Peyer's patch (tissue), 4 donors: ENCODE data around the gene NFKBIB.

Experiments
- POLR2A ChIP-seq, 2 donors: fragments of 450-650 bp; IDR thresholded peaks; one replicate each; pipeline ENCODE4 v1.5.1; 2017; ENCODE audit warnings: antibody characterized with exemption in 2 of 2, mild to moderate bottlenecking in 2 of 2, moderate library complexity in 2 of 2
- TF ChIP-seq, protein P1 (sequence below), 6 experiments: fragments of 450-650 bp in 4 of 6; fragments of 200-600 bp in 2 of 6; sonication (generic) in 1 of 6; IDR thresholded peaks; one replicate each; pipeline ENCODE4 v1.5.1; 2017 to 2019; ENCODE audit warnings: antibody characterized with exemption in 6 of 6, mild to moderate bottlenecking in 3 of 6, moderate library complexity in 1 of 6

DNA sequence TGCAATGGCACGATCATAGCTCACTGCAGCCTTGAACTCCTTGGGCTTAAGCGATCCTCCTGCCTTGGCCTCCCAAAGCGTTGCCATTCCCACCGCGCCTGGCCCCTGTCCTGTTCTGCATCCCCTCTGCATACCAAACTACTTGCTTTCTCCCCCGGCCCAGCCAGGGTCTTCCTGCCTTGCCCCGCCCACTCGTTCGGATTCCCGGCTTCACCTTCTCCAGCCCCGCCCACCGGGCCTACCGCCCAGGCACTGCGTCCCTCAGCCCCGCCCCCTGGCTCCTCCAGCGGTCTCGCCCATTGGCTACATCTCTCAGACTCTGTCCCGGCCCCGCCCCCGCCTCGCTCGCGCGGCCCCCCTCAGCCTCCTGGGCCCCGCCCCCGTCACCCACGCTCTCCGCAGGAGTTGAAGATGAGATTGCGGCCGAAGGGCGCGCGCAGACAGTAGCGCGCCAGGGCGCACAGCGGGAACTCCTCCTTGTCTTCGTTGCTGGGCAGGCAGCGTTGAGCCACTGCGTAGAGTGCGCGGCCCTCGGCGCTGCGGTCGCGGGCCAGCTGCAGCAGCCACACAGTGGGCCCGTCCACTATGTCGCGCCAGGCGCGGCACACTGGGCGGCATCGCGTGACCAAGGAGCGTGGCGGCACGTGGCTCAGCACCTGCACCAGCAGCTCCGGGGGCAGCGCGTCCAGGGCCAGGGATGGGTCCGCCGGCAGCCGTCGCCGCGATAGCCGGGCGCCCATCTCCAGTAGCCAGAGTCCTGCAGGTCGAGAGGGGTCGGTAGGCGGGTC is 50.0 kb downstream of the NFKBIB start:
- TF ChIP-seq, protein P1, sequence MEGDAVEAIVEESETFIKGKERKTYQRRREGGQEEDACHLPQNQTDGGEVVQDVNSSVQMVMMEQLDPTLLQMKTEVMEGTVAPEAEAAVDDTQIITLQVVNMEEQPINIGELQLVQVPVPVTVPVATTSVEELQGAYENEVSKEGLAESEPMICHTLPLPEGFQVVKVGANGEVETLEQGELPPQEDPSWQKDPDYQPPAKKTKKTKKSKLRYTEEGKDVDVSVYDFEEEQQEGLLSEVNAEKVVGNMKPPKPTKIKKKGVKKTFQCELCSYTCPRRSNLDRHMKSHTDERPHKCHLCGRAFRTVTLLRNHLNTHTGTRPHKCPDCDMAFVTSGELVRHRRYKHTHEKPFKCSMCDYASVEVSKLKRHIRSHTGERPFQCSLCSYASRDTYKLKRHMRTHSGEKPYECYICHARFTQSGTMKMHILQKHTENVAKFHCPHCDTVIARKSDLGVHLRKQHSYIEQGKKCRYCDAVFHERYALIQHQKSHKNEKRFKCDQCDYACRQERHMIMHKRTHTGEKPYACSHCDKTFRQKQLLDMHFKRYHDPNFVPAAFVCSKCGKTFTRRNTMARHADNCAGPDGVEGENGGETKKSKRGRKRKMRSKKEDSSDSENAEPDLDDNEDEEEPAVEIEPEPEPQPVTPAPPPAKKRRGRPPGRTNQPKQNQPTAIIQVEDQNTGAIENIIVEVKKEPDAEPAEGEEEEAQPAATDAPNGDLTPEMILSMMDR (IDR thresholded peaks at IDR 0.05), result no peak
- no peak for TF ChIP-seq POLR2A (IDR thresholded peaks at IDR 0.05)
